Activated CD8-positive, alpha-beta T cell treated with anti-CD3 and anti-CD28 coated beads for 36 hours (primary cell): ENCODE results near the gene WSB1. TPM values are rescaled to one million over a fixed set of nuclear protein-coding genes. Genes with fewer than 3 reads are reported as not detected.
A peak's percentile ranks its signal among the peaks of the same experiment; 100 is the strongest.

Source experiments
- ATAC-seq: fragments of 200-7000 bp; cut with Tn5 transposase; one replicate; pipeline ENCODE4 v1.10.0; 2021; ENCODE audit warnings: mild to moderate bottlenecking, moderate library complexity
- CTCF ChIA-PET: fragments of 350-600 bp; sonication (Branson Sonifier 250); formaldehyde crosslinking; loops from one replicate; lab custom pipeline; 2021; ENCODE audit warnings: antibody characterized with exemption; lab: Charles Lee
- POLR2A ChIA-PET: fragments of 350-600 bp; sonication (Branson Sonifier 250); formaldehyde crosslinking; loops from one replicate; lab custom pipeline; 2021; ENCODE audit warnings: antibody characterized with exemption; lab: Charles Lee
- DNase-seq: peaks from one replicate; pipeline ENCODE4 v3.0.0-alpha.2; 2020
- H3K27ac Mint-ChIP-seq: one replicate; pipeline ENCODE4 v1.8.0; 2021; ENCODE audit warnings: mild to moderate bottlenecking, mixed read lengths
- H3K27me3 Mint-ChIP-seq: one replicate; pipeline ENCODE4 v1.8.0; 2021; ENCODE audit warnings: mixed read lengths
- H3K36me3 Mint-ChIP-seq: one replicate; pipeline ENCODE4 v1.8.0; 2021; ENCODE audit warnings: low read depth, mixed read lengths
- H3K4me1 Mint-ChIP-seq: one replicate; pipeline ENCODE4 v1.8.0; 2021; ENCODE audit warnings: low read depth, mixed read lengths
- H3K4me3 Mint-ChIP-seq: one replicate; pipeline ENCODE4 v1.8.0; 2021; ENCODE audit warnings: mild to moderate bottlenecking, moderate library complexity, mixed read lengths
- H3K9me3 Mint-ChIP-seq: one replicate; pipeline ENCODE4 v1.8.0; 2021; ENCODE audit warnings: mixed read lengths
- CTCF ChIP-seq: fragments of 200-600 bp; IDR thresholded peaks from one replicate; pipeline ENCODE4 v1.8.0; 2022; ENCODE audit warnings: antibody characterized with exemption, mild to moderate bottlenecking
- intact Hi-C: fragments of 100-400 bp; cut with micrococcal nuclease; formaldehyde crosslinking; loops from one replicate; pipeline ENCODE4 v1.10.0; 2022
- total RNA-seq, 2 experiments: library from RNA; stranded (reverse); gene quantifications; one replicate each; pipeline ENCODE4 v1.2.3, GENCODE V29; 2021

Gene WSB1
- total RNA-seq, 2 experiments from 2014 or later = 224 to 231 TPM

- Mint-ChIP-seq H3K36me3 (no peaks in the 10 kb centered on the region), H3K4me3 (no peak overlapping the region), H3K27me3 (peaks cover 5% of the 10 kb centered on the region), H3K27ac (no peak overlapping the region), H3K4me1 (peaks cover 16% of the 10 kb centered on the region), H3K9me3 (no peaks in the 10 kb centered on the region)
- ChIA-PET POLR2A (interaction anchor here (0.7 to 1.5 kb wide), 2 partner anchors 13 to 76 kb away, joined by 3 to 5 read pairs; no protein-coding TSS in a partner anchor), CTCF (interaction anchor here (1.2 to 4.0 kb wide), 8 partner anchors 12 to 411 kb away, joined by 3 to 12 read pairs (median 6); no protein-coding TSS in a partner anchor)
- intact Hi-C loops = no loop called here
- no peak for TF ChIP-seq CTCF
- no peak for ATAC-seq
- DNase-seq = no peak
Measured at GRCh38 chr17:27345141-27345904, 51.4 kb downstream of the WSB1 start.

- POLR2A ChIA-PET = no interaction called here
- H3K27ac Mint-ChIP-seq = no peak overlapping the region
- no peak overlapping the region for H3K4me3 Mint-ChIP-seq
- intact Hi-C loops = no loop called here
- TF ChIP-seq CTCF = no peak
- H3K27me3 Mint-ChIP-seq = peaks cover 5% of the 10 kb centered on the region
- no peaks in the 10 kb centered on the region for H3K9me3 Mint-ChIP-seq
- CTCF ChIA-PET = interaction anchor here (1.2 to 4.0 kb wide), 5 partner anchors 13 to 308 kb away, joined by 3 to 12 read pairs (median 7); no protein-coding TSS in a partner anchor
- H3K4me1 Mint-ChIP-seq = peaks cover 16% of the 10 kb centered on the region
- DNase-seq = no peak
- no peak for ATAC-seq
- no peaks in the 10 kb centered on the region for H3K36me3 Mint-ChIP-seq
Measured at GRCh38 chr17:27346228-27346899, 52.5 kb downstream of the WSB1 start.

- ChIA-PET CTCF (interaction anchor here (1.4 to 4.0 kb wide), 2 partner anchors 112 to 251 kb away, joined by 3 to 12 read pairs; no protein-coding TSS in a partner anchor), POLR2A (no interaction called here)
- Mint-ChIP-seq H3K27ac (no peak overlapping the region), H3K4me1 (peaks cover 27% of the 10 kb centered on the region), H3K27me3 (peaks cover 5% of the 10 kb centered on the region), H3K9me3 (no peaks in the 10 kb centered on the region), H3K36me3 (peaks cover 3% of the 10 kb centered on the region), H3K4me3 (peak overlapping the region; percentile 58)
- intact Hi-C loops = no loop called here
- TF ChIP-seq CTCF = no peak
- DNase-seq (no peak), ATAC-seq (no peak)
Measured at GRCh38 chr17:27348196-27348595, 54.3 kb downstream of the WSB1 start.

GRCh38 chr17:27349540-27350021, 55.7 kb downstream of the WSB1 start:
- Mint-ChIP-seq H3K9me3 (no peaks in the 10 kb centered on the region), H3K27ac (no peak overlapping the region), H3K36me3 (peaks cover 3% of the 10 kb centered on the region), H3K4me3 (no peak overlapping the region), H3K4me1 (peaks cover 33% of the 10 kb centered on the region), H3K27me3 (no peaks in the 10 kb centered on the region)
- ChIA-PET POLR2A (no interaction called here), CTCF (interaction anchor here (0.8 to 4.6 kb wide), 9 partner anchors 10 to 251 kb away, joined by 3 to 39 read pairs (median 6); no protein-coding TSS in a partner anchor)
- ATAC-seq (no peak), DNase-seq (no peak)
- TF ChIP-seq CTCF = no peak
- intact Hi-C loops = loop anchor here (10.0 kb wide), 1 partner anchor 105 kb away; the partner anchor contains the start of gene KSR1
